Dendritic cell treated with granulocyte-macrophage colony-stimulating factor and Interleukin-4, amounts not matched to agents 40 ng/mL and 50 ng/mL, for 4 days (primary cell): ENCODE measurements around the gene PCSK6.
"Not testable (repeated sequence)": the region's sequence is repeated elsewhere in the genome, so short reads cannot be mapped to it uniquely, and the experiment has no call there.

Experiments
- H3K27ac Mint-ChIP-seq: one replicate; pipeline ENCODE4 v1.8.0; 2022; ENCODE audit warnings: mild to moderate bottlenecking, mixed read lengths
- H3K27me3 Mint-ChIP-seq: one replicate; pipeline ENCODE4 v1.8.0; 2022; ENCODE audit warnings: mild to moderate bottlenecking, mixed read lengths
- H3K36me3 Mint-ChIP-seq: one replicate; pipeline ENCODE4 v1.8.0; 2022; ENCODE audit warnings: low read depth, mixed read lengths
- H3K4me1 Mint-ChIP-seq: one replicate; pipeline ENCODE4 v1.8.0; 2022; ENCODE audit warnings: low read depth, mixed read lengths
- H3K4me3 Mint-ChIP-seq: one replicate; pipeline ENCODE4 v1.8.0; 2022; ENCODE audit warnings: mild to moderate bottlenecking, moderate library complexity, mixed read lengths
- H3K9me3 Mint-ChIP-seq: one replicate; pipeline ENCODE4 v1.8.0; 2022; ENCODE audit warnings: mixed read lengths
- intact Hi-C: fragments of 100-400 bp; cut with micrococcal nuclease; formaldehyde crosslinking; loops from one replicate; pipeline ENCODE4 v1.15.0; 2022

PCSK6 gene

DNA sequence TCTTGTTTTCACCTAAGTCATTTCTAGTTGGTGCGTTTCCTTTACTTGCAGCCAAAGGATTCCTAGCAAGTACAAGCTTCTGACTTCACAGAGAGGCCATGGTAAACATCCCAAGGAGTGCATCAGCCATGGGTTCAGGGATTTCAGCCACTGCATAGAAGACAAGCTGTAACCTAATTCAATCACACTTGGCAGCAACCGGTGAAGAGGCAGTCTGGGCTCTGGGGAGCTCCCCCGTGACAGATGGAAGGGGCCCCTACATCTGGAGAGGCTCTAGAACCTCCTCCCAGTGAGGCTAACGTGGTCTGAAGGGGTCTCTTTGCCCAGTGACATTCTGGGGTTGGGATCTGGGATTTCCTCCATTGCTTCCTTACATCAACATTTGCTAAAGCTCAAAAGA, 186.1 kb downstream of the PCSK6 start:
- H3K27me3 Mint-ChIP-seq = peaks cover 19% of the 10 kb centered on the region
- H3K36me3 Mint-ChIP-seq = no peaks in the 10 kb centered on the region
- intact Hi-C loops = no loop called here
- H3K4me3 Mint-ChIP-seq = no peak overlapping the region
- H3K27ac Mint-ChIP-seq = no peak overlapping the region
- no peaks in the 10 kb centered on the region for H3K4me1 Mint-ChIP-seq
- no peaks in the 10 kb centered on the region for H3K9me3 Mint-ChIP-seq

DNA sequence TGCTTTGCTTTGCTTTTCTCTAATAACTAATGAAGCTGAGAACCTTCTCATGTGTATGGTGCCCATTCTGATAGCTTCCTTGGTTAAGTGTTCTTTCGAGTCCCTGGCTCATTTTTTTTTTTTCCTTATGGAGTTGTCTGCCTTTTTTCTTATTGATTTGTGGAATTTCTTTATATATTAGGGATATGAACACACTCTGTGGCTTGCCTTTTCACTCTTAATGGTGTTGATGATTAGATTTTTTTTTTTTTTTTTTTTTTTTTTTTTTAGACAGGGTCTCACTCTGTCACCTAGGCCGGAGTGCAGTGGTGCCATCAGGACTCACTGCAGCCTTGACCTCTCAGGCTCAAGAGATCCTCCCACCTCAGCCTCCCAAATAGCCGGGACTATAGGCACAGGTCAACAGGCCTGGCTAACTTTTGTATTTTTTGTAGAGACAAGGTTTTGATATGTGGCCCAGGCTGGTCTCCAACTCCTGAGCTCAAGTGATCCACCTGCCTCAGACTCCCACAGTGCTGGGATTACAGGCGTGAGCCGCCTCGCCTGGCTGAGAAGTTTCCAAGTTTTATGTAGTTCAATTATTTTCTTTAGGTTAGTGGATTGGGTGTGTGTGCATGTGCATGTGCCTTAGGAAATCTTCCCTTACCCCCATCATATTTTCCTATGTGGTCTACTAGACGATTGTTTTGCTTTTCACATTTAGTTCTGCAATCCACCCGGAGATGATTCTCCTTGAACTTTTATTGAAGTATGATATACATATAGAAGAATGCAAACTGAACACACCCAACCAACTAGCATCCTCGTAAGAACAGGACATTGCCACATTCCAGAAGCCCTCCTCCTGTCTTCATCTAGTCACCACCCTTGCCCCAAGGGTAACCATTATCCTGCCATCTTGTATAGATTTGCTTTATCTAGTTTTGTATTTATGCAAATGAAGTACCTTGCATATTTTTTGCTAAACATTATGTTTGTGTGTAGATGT, 192.8 kb downstream of the PCSK6 start:
- peaks cover 6% of the 10 kb centered on the region for H3K27me3 Mint-ChIP-seq
- peak overlapping the region; percentile 85 for H3K4me3 Mint-ChIP-seq
- no peaks in the 10 kb centered on the region for H3K9me3 Mint-ChIP-seq
- H3K36me3 Mint-ChIP-seq = peaks cover 15% of the 10 kb centered on the region
- peaks cover 14% of the 10 kb centered on the region for H3K4me1 Mint-ChIP-seq
- no peak overlapping the region for H3K27ac Mint-ChIP-seq
- intact Hi-C loops = no loop called here

DNA sequence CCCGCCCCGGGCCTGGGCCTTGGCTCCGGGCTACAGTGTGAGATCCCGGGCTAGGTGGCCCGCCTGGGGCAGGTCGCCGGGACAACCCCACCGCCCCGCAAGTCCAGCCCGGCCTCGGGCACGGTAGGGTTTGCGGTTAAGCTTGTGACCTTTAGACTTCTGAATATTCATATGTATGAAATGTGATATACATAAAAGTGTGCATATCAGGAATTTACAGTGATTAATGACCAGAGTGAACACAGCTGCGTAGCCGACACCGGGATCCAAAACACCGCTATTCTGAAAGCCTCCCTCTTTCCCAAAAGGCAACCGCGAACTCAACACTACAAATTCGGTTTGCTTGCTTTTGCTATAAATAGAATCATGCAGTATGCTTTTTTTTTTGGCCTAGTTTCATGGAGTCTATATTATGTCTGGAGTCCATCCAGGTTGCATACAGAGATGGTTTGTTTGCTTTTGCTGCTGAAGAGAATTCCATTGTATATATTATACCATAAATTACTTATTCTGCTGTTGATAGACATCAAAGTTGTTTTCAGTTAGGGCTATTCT, 193.8 kb downstream of the PCSK6 start:
- H3K36me3 Mint-ChIP-seq = peaks cover 21% of the 10 kb centered on the region
- H3K9me3 Mint-ChIP-seq = no peaks in the 10 kb centered on the region
- intact Hi-C loops = loop anchor here (1.0 to 2.0 kb wide), 2 partner anchors 19 to 357 kb away; partner anchors contain the start of genes SELENOS and TM2D3
- H3K27ac Mint-ChIP-seq = peak overlapping the region; percentile 83
- H3K4me3 Mint-ChIP-seq = peak overlapping the region; percentile 85
- H3K27me3 Mint-ChIP-seq = no peaks in the 10 kb centered on the region
- peaks cover 14% of the 10 kb centered on the region for H3K4me1 Mint-ChIP-seq

DNA sequence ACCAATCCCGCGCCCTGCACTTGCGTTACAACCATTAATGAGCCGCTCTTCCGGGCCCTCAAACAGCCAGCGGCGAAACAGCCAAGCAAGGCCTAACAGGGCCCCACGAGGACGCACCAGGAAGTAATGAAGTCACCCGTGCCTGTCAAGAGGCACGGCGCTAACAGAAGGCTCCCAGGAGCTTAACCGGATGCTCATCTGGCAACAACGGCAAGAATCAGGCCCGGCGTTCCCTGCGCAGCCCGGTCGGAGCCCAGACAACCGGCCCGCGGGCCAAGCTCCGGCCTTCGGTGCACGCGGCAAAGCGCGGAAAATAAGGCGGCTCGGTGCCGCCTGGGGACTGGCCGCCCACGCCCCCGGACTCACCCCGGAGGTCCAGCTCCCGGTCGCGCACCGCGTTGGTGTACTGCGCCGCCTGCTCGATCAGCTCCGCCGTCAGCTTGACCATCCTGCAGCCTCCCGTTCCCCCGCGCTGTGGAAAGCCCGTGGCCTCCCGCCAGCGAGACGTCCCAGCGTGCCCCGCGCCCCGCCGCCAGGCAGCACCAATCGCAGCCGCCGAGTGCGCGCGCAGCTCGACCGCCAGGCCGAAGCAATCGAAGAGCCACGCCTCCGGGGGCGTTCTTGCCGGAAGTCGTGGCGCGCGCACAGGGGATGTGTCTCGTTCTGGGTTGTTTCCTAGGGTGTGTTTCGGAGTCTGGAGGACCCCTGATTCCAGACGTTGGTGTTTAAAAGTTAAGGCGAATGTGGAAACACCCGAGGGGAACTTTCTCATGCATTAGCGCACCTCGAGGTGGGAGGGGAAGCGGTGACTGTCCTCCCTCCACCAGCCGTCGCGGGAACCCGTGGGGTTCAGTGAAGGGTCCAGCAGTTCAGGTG, 194.5 kb downstream of the PCSK6 start, which contains the start of gene SNRPA1:
SNRPA1 (minus strand) TSS at position 518 of the 876 bp plus-strand sequence; CDS start at position 448, 70 bp downstream.
- Mint-ChIP-seq H3K4me3 (peak within 1 kb of the TSS; percentile 85), H3K27ac (peak within 1 kb of the TSS; percentile 83), H3K36me3 (peaks cover 28% of the 10 kb centered on the region), H3K27me3 (no peaks in the 10 kb centered on the region), H3K9me3 (no peaks in the 10 kb centered on the region), H3K4me1 (peaks cover 14% of the 10 kb centered on the region)
- intact Hi-C loops = loop anchor here (1.0 to 2.0 kb wide), 2 partner anchors 18 to 357 kb away; partner anchors contain the start of genes SELENOS and TM2D3

DNA sequence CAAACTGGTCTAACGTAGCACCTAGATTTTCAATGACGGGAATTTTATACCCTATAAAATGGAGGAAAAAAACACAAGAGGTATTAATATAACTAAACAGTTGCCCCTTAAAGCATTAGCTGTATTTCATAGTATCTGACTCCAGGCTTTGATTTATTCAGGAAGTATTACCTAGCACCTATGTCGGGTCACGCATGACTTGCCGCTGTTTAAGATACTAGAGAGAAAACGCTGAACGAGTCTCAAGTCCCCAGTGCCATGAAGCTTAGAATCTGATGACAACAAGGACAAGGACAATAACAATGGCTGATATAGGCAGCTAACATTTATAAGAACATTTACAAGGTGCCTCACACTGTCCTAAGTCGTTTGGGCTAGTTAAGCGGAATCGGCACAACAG, 196.4 kb downstream of the PCSK6 start:
- Mint-ChIP-seq H3K27ac (peak overlapping the region; percentile 83), H3K36me3 (peaks cover 46% of the 10 kb centered on the region), H3K4me1 (peaks cover 21% of the 10 kb centered on the region), H3K4me3 (peak overlapping the region; percentile 85), H3K9me3 (no peaks in the 10 kb centered on the region), H3K27me3 (no peaks in the 10 kb centered on the region)
- intact Hi-C loops = no loop called here

DNA sequence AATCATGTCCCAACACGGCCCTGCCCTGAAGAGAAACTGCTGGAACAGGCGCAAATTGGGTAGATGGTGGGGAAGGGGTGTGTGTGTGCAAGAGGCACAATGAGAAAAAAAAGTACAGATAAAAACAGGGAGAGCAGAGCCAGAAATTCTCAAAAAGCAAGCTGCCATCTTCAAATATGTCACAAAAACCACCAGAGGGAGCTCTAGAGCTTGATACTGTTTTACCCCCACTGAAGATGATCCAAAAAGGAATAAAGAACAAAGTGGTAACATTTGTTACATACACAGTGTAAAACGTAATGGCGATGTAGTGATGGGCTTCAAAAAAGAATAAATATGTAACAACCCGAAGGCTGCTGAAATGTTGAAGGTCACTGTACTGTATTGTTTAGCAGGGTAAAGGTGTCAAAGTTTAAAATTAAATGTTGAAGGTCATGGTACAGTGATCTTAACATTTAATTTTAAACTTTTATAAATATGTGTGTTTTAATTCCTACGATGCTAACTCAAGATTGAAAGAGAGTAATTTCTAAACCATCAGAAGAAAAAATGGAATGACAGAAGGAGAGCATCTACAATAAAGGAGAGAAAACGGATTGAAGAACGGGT, 200.5 kb downstream of the PCSK6 start:
- no peak overlapping the region for H3K4me3 Mint-ChIP-seq
- H3K36me3 Mint-ChIP-seq = peaks cover 68% of the 10 kb centered on the region
- H3K27me3 Mint-ChIP-seq = no peaks in the 10 kb centered on the region
- intact Hi-C loops = no loop called here
- no peak overlapping the region for H3K27ac Mint-ChIP-seq
- H3K9me3 Mint-ChIP-seq = no peaks in the 10 kb centered on the region
- H3K4me1 Mint-ChIP-seq = peaks cover 18% of the 10 kb centered on the region

DNA sequence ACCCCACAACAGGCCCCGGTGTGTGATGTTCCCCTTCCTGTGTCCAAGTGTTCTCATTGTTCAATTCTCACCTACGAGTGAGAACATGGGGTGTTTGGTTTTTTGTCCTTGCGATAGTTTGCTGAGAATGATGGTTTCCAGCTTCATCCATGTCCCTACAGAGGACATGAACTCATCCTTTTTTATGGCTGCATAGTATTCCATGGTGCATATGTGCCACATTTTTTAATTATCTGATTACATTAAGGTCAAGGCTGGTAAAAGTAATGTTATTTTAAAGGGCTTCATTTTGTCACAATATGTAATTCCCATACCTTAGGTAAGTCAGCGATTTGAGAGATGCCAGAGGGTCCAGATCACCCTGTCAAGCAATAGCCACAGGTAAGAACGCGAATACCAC, 202.2 kb downstream of the PCSK6 start:
- H3K27ac Mint-ChIP-seq, H3K27me3 Mint-ChIP-seq, H3K4me3 Mint-ChIP-seq, H3K4me1 Mint-ChIP-seq, intact Hi-C loops, H3K9me3 Mint-ChIP-seq: not testable (repeated sequence)
- peaks cover 84% of the 10 kb centered on the region for H3K36me3 Mint-ChIP-seq

DNA sequence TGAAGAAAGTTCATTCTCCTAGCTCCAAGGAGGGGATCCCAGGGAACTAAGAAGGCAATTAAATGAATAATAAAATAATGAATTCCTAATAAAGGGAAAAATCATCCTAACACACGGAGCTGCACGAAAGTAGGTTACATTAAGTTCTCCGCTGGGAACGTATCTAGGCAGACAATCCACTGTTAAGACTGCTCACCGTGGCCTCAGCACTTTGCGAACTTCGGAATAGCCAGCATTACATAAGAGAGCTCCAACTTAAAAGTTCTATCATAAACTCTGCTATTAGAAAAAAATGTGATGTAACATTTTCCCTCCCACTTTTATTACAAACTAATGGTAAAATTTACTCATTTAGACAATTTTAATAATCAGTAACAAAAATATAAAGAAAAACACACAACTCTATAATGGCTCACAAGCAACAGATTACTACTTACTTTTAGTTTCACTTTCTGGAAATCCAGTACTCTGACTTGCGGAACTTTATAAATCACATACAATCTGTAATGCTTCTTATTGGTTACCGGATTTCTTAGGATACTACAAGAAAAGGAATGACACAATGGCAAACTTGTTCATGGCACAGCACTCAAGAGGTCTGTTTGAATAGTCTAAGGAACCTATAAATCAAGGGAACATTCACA, 202.9 kb downstream of the PCSK6 start:
- no peaks in the 10 kb centered on the region for H3K27me3 Mint-ChIP-seq
- no peak overlapping the region for H3K4me3 Mint-ChIP-seq
- intact Hi-C loops = no loop called here
- H3K9me3 Mint-ChIP-seq = no peaks in the 10 kb centered on the region
- no peak overlapping the region for H3K27ac Mint-ChIP-seq
- H3K36me3 Mint-ChIP-seq = peaks cover 92% of the 10 kb centered on the region
- peaks cover 8% of the 10 kb centered on the region for H3K4me1 Mint-ChIP-seq

DNA sequence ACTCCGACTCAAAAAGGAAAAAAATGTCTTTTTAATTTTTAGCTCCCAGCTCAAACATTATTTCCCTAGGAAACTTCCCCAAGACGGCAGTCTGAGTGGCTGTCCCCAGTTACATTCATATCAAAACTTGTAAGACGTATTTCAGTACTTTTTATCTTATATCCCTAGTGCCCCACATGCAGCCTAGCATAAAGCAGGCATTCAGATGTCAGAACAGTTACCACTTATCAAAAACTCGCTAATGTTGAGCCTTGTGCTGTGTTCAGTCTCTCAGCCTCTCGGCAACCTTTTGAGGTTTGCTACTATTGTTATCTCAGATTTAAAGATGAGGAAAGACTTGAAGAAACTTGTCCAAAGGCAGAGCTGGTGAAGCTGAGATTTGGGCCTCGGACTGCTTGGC, 205.6 kb downstream of the PCSK6 start:
- intact Hi-C loops = no loop called here
- Mint-ChIP-seq H3K27ac (no peak overlapping the region), H3K9me3 (no peaks in the 10 kb centered on the region), H3K36me3 (peaks cover 93% of the 10 kb centered on the region), H3K4me3 (no peak overlapping the region), H3K27me3 (no peaks in the 10 kb centered on the region), H3K4me1 (peaks cover 7% of the 10 kb centered on the region)

DNA sequence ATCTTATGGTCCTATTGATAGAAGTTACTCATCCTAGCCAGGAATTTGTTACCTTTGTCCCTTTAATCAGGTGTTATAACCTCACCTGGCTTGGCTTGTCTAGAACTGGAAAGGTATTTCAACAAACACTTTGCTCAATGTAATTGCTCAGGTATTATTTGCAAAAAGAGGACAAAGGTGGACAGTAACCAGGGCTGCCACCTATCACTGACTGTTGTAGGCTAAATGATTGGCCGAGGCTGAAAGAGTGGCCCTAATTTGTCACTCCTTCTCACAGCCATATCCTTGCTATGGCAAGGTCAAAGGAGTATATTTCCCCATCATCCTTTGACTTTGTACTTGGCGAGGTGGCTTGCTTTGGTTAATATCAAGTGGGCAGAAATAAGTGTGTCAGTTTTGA, 209.5 kb downstream of the PCSK6 start:
- Mint-ChIP-seq H3K4me1 (peaks cover 14% of the 10 kb centered on the region), H3K36me3 (peaks cover 70% of the 10 kb centered on the region), H3K27ac (no peak overlapping the region), H3K4me3 (no peak overlapping the region), H3K9me3 (no peaks in the 10 kb centered on the region), H3K27me3 (no peaks in the 10 kb centered on the region)
- intact Hi-C loops = no loop called here

DNA sequence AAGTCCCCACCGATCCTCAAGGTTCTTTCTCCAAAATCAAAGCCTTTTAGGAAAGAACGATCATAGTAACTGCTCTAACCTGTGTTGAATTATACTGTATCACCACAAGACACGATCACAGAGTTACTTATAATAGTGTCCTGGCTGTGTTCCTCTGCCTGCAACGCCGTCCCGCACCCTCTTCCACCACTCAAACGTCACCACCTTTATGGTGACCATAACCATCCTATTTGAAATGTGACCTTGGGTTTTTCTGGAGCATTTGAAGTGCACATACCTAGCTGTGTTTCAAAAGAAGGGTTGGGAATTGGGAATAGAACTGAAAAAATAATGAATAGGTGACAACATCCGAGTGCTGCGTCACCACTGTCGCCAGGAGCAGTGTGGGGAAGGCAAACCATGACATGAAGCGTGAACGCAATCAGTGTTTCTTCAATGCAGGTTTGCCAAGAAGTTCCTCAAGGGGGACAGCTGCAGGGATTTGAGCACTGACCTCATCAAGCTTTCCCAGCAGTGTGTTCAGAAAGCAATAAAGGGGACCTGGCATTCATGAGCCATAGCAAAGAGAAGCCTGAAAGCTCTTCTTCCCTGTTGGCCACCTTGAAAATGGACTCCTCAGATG, 211.5 kb downstream of the PCSK6 start:
- Mint-ChIP-seq H3K4me1 (peaks cover 14% of the 10 kb centered on the region), H3K27me3 (no peaks in the 10 kb centered on the region), H3K36me3 (peaks cover 70% of the 10 kb centered on the region), H3K27ac (peak overlapping the region; percentile 89), H3K9me3 (no peaks in the 10 kb centered on the region), H3K4me3 (peak overlapping the region; percentile 97)
- intact Hi-C loops = loop anchor here (2.0 to 5.0 kb wide), 3 partner anchors 17 to 676 kb away; partner anchors contain the start of genes ASB7, LINS1, SNRPA1 and TARS3

DNA sequence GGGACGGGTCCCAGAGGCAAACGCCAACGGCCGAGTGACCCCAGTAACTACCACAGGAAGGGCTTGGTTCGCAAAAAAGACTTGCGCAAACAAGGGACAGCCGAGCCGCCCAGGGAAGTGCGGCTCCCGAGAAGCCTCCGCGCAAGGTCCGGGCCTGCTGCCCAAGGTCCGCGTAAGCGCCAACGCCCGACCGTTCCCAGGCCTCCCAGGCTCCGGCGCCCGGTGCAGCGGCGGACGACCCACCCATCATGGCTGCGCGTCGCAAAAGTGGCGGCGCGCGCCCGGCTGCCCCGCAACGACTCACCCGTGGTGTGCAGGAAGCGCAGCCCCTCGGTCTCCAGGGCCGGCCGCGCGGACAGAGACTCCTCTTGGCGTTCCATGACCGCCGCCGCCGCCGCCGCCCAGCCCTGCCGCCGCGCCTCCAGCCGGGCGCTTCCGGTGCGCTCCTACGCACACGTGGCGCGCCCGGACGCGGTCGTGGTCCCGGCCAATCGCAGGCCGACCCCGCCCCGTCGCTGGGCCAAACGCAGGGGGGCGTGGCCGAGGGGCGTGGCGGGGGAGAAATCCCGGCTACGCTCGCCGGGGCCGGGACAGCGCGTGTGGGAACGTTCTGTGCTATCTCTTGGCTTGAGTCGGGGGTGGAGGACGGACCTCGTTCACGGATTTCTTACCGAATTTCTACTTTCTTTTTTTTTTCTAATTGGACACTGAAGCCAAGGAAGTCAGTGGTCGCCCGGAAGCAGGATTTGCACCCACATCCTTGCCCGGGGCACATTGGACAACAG, 212.3 kb downstream of the PCSK6 start, which contains the start of gene SELENOS:
SELENOS (minus strand) TSS at position 448 of the 785 bp plus-strand sequence; CDS start at position 380, 68 bp downstream.
- H3K27me3 Mint-ChIP-seq = no peaks in the 10 kb centered on the region
- intact Hi-C loops = loop anchor here (2.0 to 5.0 kb wide), 3 partner anchors 18 to 675 kb away; partner anchors contain the start of genes ASB7, LINS1, SNRPA1 and TARS3
- peaks cover 70% of the 10 kb centered on the region for H3K36me3 Mint-ChIP-seq
- peak within 1 kb of the TSS; percentile 97 for H3K4me3 Mint-ChIP-seq
- H3K9me3 Mint-ChIP-seq = no peaks in the 10 kb centered on the region
- H3K27ac Mint-ChIP-seq = peak within 1 kb of the TSS; percentile 89
- peaks cover 14% of the 10 kb centered on the region for H3K4me1 Mint-ChIP-seq
